Pancreas (tissue), 10 donors: Measurements from ENCODE around the gene RBM20. TPM values are rescaled to one million over a fixed set of nuclear protein-coding genes. Genes with fewer than 3 reads are reported as not detected.

Source experiments
- ATAC-seq, 4 donors: fragments of 200-7000 bp; cut with Tn5 transposase; one replicate each; pipeline versions ENCODE4 v1.8.0 to v1.9.1; 2020; ENCODE audit warnings: mild to moderate bottlenecking in 4 of 4, moderate library complexity in 4 of 4
- DNase-seq, 6 donors: peaks; one replicate each; pipeline ENCODE4 v3.0.0-alpha.2; 2020
- FAIRE-seq: peaks from 2 replicates; lab custom pipeline; 2012; peaks lifted over from hg19 to GRCh38; lab: Jason Lieb, UNC
- H3K27ac ChIP-seq, 4 donors: fragments of 200-600 bp; sonication (generic); 1 replicate in 3 of 4; 2 replicates in 1 of 4; pipeline versions ENCODE4 v1.5.0 to v1.8.0; 2020
- H3K27me3 ChIP-seq, 4 donors: fragments of 200-600 bp; one replicate each; pipeline ENCODE4 v1.8.0; 2021
- H3K36me3 ChIP-seq, 3 donors: fragments of 200-600 bp; sonication (generic) in 1 of 3; one replicate each; pipeline versions ENCODE4 v1.5.0 to v1.8.0; 2020 to 2021
- H3K4me1 ChIP-seq, 3 donors: fragments of 200-600 bp; one replicate each; pipeline ENCODE4 v1.8.0; 2021
- H3K4me3 ChIP-seq, 4 donors: fragments of 200-600 bp; sonication (generic) in 2 of 4; one replicate each; pipeline versions ENCODE4 v1.5.0 to v1.8.0; 2020 to 2021
- H3K9me3 ChIP-seq, 4 donors: fragments of 200-600 bp; one replicate each; pipeline ENCODE4 v1.8.0; 2021
- CTCF ChIP-seq, 4 donors: fragments of 200-600 bp; sonication (generic) in 3 of 4; IDR thresholded peaks; one replicate each; pipeline versions ENCODE4 v1.5.0 to v1.8.0; 2021; ENCODE audit warnings: antibody characterized with exemption in 4 of 4
- WGBS, 2 donors: extraction: QIAGEN DNeasy Blood & Tissue Kit; methylation state at CpG; one replicate each; pipeline ENCODE4 v1.1.7; 2013; 5-methylcytosine and 5-hydroxymethylcytosine counted together
- intact Hi-C, 3 donors: fragments of 100-400 bp; cut with DNase I; formaldehyde crosslinking; loops; one replicate each; pipeline versions ENCODE4 v1.11.1 to v1.14.2; 2022
- polyA plus RNA-seq, 2 donors: library from polyadenylated mRNA; stranded (reverse); fragments of 200-250 nt; gene quantifications; one replicate each; pipeline ENCODE4 v1.2.3, GENCODE V29; 2013
- total RNA-seq, 6 donors: library from RNA; stranded (reverse); fragmentation: NEBNext Ultra II Directional in 4 of 6; extraction: Animal tissue kit (Norgen Biotek cat#: 25700) in 4 of 6; gene quantifications; one replicate each; pipeline versions ENCODE4 v1.2.1 to v1.2.4, GENCODE V29; 2021 to 2023
- donor health status: healthy with polysubstance abuse.
- donor health status: DM: no; HTN: no; CAD: no; lungs with moderate emphysema.
- donor health status: DM: no; HTN: no; CAD: no.
- donor health status: control.
- donor health status: control.
- donor health status: Bipolar disorder and iron deficiency.
- donor health status: DM: yes; HTN: yes; CAD: no.
- donor health status: DM: no; HTN: no; CAD: no.
- donor health status: DM: no; HTN: no; CAD: no.
- donor health status: DM: yes; HTN: yes; CAD: no.

Gene RBM20
- total and polyA plus RNA-seq, 8 donors: 0.79 to 23.6 (median 3.7) TPM

DNA sequence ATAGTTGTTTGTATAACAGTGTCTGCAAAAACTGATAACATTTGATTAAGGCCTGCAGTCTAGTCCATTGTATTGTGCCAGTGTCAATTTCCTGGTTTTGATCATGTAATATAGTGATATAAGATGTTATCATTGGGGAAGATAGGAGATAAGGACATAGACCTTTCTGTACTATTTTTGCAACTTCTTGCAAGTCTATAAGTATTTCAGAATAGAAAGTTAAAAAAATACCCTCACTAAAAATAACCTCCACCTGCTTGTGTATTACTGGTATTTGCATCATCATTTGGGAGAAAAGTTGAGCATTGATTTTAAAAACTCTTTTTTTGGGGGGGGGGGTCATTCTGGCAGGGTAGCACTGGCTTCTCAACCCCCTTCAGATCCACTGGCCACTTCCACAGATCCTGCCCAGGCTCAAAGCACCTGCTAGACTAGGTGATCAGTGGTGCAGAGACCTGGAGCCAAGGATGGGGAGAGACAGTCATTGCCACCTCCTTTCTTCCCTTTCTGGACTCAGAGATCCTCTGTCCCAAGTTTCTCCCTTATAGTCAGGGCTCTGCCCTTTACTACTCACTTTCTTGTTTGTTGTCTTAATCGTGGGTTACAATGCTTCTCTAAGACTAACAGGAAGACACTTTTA lies 103.0 kb downstream of the RBM20 start:
- no peak for FAIRE-seq
- no peak for DNase-seq
- no peak overlapping the region for H3K27ac ChIP-seq

DNA sequence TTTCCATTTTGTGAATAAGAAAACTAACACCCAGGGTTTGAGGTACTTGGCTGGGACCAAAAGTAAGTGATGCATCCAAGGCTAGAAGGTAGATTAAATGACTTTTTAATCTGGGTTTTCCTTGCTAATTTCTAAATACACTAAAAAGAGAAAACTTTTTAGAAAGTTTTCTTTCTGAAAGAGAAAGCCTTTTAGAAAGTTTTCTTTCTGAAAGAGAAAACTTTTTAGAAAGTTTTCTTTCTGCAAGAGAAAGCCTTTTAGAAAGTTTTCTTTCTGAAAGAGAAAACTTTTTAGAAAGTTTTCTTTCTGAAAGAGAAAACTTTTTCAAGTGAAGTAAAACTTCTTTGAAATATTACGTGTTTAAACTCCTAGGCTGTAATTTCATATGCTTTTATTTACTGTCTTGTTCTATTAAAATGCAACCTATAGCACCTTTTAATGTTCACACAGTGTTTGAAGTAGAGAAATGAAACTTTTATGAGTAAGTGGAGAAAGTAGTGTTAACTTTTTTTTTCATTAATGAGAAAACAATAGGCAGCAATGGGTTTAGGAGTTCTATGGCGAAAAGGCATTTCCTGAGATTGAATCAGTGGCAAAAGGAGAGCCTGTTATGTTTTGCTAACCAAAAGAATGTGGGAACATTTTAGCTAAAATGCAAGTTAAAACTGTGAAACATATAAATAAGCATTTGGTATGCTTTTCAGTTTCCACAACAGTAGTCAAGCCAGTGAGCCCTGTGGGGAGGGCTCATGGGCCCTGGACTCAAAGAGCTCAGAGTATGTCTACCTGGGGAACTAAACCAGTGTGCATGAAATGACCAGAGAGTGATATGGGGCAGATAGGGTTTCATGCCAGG lies 103.7 kb downstream of the RBM20 start:
- H3K4me3 ChIP-seq: no peak overlapping the region

More for the DNA sequence above, 103.0 kb downstream of the RBM20 start:
- H3K27me3 ChIP-seq: no peaks in the 10 kb centered on the region
- H3K4me1 ChIP-seq: no peaks in the 10 kb centered on the region
- H3K9me3 ChIP-seq: no peaks in the 10 kb centered on the region
- peak in 1 of 4 donors; percentile 4 for ATAC-seq
- H3K36me3 ChIP-seq: no peaks in the 10 kb centered on the region
- WGBS, 2 donors: 36 to 45% methylated on average over 1 of the region's 1 CpG
- intact Hi-C loops: loop anchor here in 2 of 3 donors (10.0 kb wide), 2 partner anchors 148 to 158 kb away; no protein-coding TSS in a partner anchor
- TF ChIP-seq CTCF (IDR thresholded peaks at IDR 0.05): no peak
- no peak overlapping the region for H3K4me3 ChIP-seq

DNA sequence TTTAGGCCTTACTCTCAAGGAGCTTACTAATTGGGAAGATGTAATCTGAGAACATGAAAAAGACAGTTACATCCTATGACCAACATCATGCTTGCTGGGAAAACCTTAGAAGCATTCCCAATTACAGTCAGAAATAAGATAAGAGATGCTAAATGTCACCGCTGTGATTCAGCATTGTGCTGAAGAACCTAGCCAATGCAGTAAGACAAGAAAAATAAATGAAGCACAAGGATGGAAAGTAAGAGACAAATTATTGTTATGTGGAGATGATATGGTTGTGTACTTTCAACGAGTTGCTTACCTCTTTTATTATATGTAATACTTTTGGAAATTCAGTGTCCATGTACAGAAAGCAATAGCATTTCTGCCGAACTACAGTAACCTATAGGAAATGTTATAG lies 104.8 kb downstream of the RBM20 start:
- ATAC-seq (no peak), FAIRE-seq (no peak), DNase-seq (no peak)
- Histone ChIP-seq H3K9me3 (no peaks in the 10 kb centered on the region), H3K4me3 (no peak overlapping the region), H3K27ac (no peak overlapping the region), H3K4me1 (no peaks in the 10 kb centered on the region), H3K27me3 (no peaks in the 10 kb centered on the region), H3K36me3 (no peaks in the 10 kb centered on the region)
- 50 to 52% methylated on average over 3 of the region's 3 CpGs for WGBS, 2 donors
- TF ChIP-seq CTCF (IDR thresholded peaks at IDR 0.05): no peak
- intact Hi-C loops: loop anchor here in 2 of 3 donors (10.0 kb wide), 2 partner anchors 146 to 156 kb away; no protein-coding TSS in a partner anchor

More for the DNA sequence above, 103.7 kb downstream of the RBM20 start:
- ATAC-seq: no peak
- H3K9me3 ChIP-seq: no peaks in the 10 kb centered on the region
- H3K36me3 ChIP-seq: no peaks in the 10 kb centered on the region
- TF ChIP-seq CTCF (IDR thresholded peaks at IDR 0.05): no peak
- H3K4me1 ChIP-seq: no peaks in the 10 kb centered on the region
- intact Hi-C loops: loop anchor here in 2 of 3 donors (10.0 kb wide), 2 partner anchors 147 to 157 kb away; no protein-coding TSS in a partner anchor
- DNase-seq: no peak
- H3K27me3 ChIP-seq: no peaks in the 10 kb centered on the region
- 91 to 97% methylated on average over 2 of the region's 2 CpGs for WGBS, 2 donors
- peak; percentile 83 for FAIRE-seq
- H3K27ac ChIP-seq: no peak overlapping the region

GRCh38 chr10:110750931-110751330 lies 106.8 kb downstream of the RBM20 start:
- H3K4me3 ChIP-seq: no peak overlapping the region
- FAIRE-seq (no peak), ATAC-seq (no peak), DNase-seq (no peak)
- intact Hi-C loops: no loop called here
- H3K36me3 ChIP-seq: no peaks in the 10 kb centered on the region
- H3K27ac ChIP-seq: no peak overlapping the region
- H3K4me1 ChIP-seq: no peaks in the 10 kb centered on the region
- WGBS, 2 donors: 93 to 94% methylated on average over 2 of the region's 2 CpGs
- no peaks in the 10 kb centered on the region for H3K27me3 ChIP-seq
- no peak for TF ChIP-seq CTCF (IDR thresholded peaks at IDR 0.05)
- H3K9me3 ChIP-seq: no peaks in the 10 kb centered on the region
